ENCODE measurements around the gene TMEM40.

GRCh38 chr3:12708584-12709192 lies 50.4 kb downstream of the TMEM40 start:
- no peak for TF ChIP-seq CTCF (conservative IDR thresholded peaks at IDR 0.05; ENCODE audit: low read length)
- no peak for TF ChIP-seq EZH2phosphoT487 (IDR thresholded peaks at IDR 0.05; ENCODE audit: borderline replicate concordance)
